ENCODE data around the gene INIP.

Gene INIP

GRCh38 chr9:112760821-112761220 lies 42.9 kb upstream of the INIP start:
- TF ChIP-seq CTCF (IDR thresholded peaks at IDR 0.05; ENCODE audit: control insufficient read depth, extremely low read depth, insufficient read depth), result no peak
- no peak for DNase-seq (ENCODE audit: low read depth)
- H3K4me3 ChIP-seq (ENCODE audit: low read depth, low read length), result no peak overlapping the region

GRCh38 chr9:112757940-112758339 lies 40.0 kb upstream of the INIP start:
- TF ChIP-seq CTCF (IDR thresholded peaks at IDR 0.05; ENCODE audit: control insufficient read depth, extremely low read depth, insufficient read depth), result no peak
- H3K4me3 ChIP-seq (ENCODE audit: low read depth, low read length), result no peak overlapping the region
- no peak for DNase-seq (ENCODE audit: low read depth)

GRCh38 chr9:112757282-112757883 lies 39.5 kb upstream of the INIP start:
- TF ChIP-seq CTCF (IDR thresholded peaks at IDR 0.05; ENCODE audit: control insufficient read depth, extremely low read depth, insufficient read depth), result no peak
- H3K4me3 ChIP-seq (ENCODE audit: low read depth, low read length), result 0 out of 2 replicates have a peak overlapping the region, but pooled peaks have one; percentile 4
- DNase-seq (ENCODE audit: low read depth), result peak; percentile 50

- no peak for TF ChIP-seq CTCF (IDR thresholded peaks at IDR 0.05; ENCODE audit: control insufficient read depth, extremely low read depth, insufficient read depth)
- H3K4me3 ChIP-seq (ENCODE audit: low read depth, low read length), result no peak overlapping the region
- peak; percentile 71 for DNase-seq (ENCODE audit: low read depth)
Measured at GRCh38 chr9:112755675-112756074, 37.8 kb upstream of the INIP start.

GRCh38 chr9:112755016-112755427 lies 37.1 kb upstream of the INIP start:
- DNase-seq (ENCODE audit: low read depth), result no peak
- TF ChIP-seq CTCF (IDR thresholded peaks at IDR 0.05; ENCODE audit: control insufficient read depth, extremely low read depth, insufficient read depth), result no peak
- no peak overlapping the region for H3K4me3 ChIP-seq (ENCODE audit: low read depth, low read length)

DNA sequence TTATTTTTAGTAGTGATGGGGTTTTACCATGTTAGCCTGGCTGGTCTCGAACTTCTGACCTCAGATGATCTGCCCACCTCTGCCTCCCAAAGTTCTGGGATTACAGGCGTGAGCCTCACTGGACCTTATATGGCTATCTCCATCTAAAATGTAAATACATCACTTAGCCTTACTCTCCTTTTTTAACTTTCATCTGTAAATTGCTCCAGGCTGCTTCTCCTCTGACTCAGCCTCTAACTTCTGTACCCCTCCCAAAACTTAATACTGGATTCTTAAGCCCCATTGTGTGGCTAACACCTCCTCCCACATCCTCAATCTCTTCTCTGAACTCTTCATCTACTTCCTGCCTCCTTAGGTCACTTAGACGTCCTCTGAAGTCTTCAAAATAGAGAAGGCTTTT lies 36.7 kb upstream of the INIP start:
- H3K4me3 ChIP-seq (ENCODE audit: low read depth, low read length), result no peak overlapping the region
- TF ChIP-seq CTCF (IDR thresholded peaks at IDR 0.05; ENCODE audit: control insufficient read depth, extremely low read depth, insufficient read depth), result no peak
- DNase-seq (ENCODE audit: low read depth), result no peak

- TF ChIP-seq CTCF (IDR thresholded peaks at IDR 0.05; ENCODE audit: control insufficient read depth, extremely low read depth, insufficient read depth), result no peak
- no peak overlapping the region for H3K4me3 ChIP-seq (ENCODE audit: low read depth, low read length)
- DNase-seq (ENCODE audit: low read depth), result no peak
Measured at GRCh38 chr9:112753725-112754124, 35.8 kb upstream of the INIP start.

Data from LNCaP clone FGC (cell line).